B cell (primary cell): ENCODE data around the gene NOL6. TPM values are rescaled to one million over a fixed set of nuclear protein-coding genes. Genes with fewer than 3 reads are reported as not detected.
"Not testable (repeated sequence)": the region's sequence is repeated elsewhere in the genome, so short reads cannot be mapped to it uniquely, and the experiment has no call there.

Source experiments
- ATAC-seq: fragments of 200-7000 bp; cut with Tn5 transposase; one replicate; pipeline ENCODE4 v1.10.0; 2021; ENCODE audit warnings: low read depth, mild to moderate bottlenecking, moderate number of reproducible peaks, moderate library complexity
- CTCF ChIA-PET: fragments of 350-600 bp; sonication (Branson Sonifier 250); formaldehyde crosslinking; loops from one replicate; lab custom pipeline; 2021; ENCODE audit warnings: antibody characterized with exemption, inconsistent platforms; lab: Charles Lee
- POLR2A ChIA-PET: fragments of 350-600 bp; sonication (Branson Sonifier 250); formaldehyde crosslinking; loops from one replicate; lab custom pipeline; 2021; ENCODE audit warnings: antibody characterized with exemption; lab: Charles Lee
- DNase-seq: peaks from one replicate; pipeline ENCODE4 v3.0.0; 2013
- H2AFZ ChIP-seq: 2 replicates; pipeline ENCODE4 v1.6.1; 2012; ENCODE audit warnings: mild to moderate bottlenecking, low read depth, low read length; ENCODE audit not compliant: insufficient read depth, poor library complexity, severe bottlenecking
- H3K27ac ChIP-seq, 2 donors: 1 replicate in 1 of 2; 2 replicates in 1 of 2; pipeline ENCODE4 v1.5.1; 2012 to 2013; ENCODE audit warnings: low read length in 2 of 2, mild to moderate bottlenecking in 2 of 2, moderate library complexity in 1 of 2
- H3K27me3 ChIP-seq, 4 experiments: fragments of 200-600 bp in 1 of 4; sonication (generic) in 1 of 4; replicated peaks in 1 of 4; 1 replicate in 2 of 4; 2 replicates in 2 of 4; pipeline versions ENCODE4 v1.6.1 to v1.7.0; 2013 to 2016; ENCODE audit warnings: low read length in 3 of 4, mild to moderate bottlenecking in 2 of 4, mixed read lengths in 1 of 4, moderate library complexity in 1 of 4; ENCODE audit not compliant: insufficient read depth in 4 of 4, control insufficient read depth in 3 of 4; ENCODE audit errors: control extremely low read depth in 1 of 4
- H3K36me3 ChIP-seq, 2 experiments: replicated peaks in 1 of 2; 1 replicate in 1 of 2; 2 replicates in 1 of 2; pipeline versions ENCODE4 v1.6.1 to v1.7.1; 2013; ENCODE audit warnings: low read length in 1 of 2; ENCODE audit not compliant: insufficient read depth in 2 of 2, control insufficient read depth in 1 of 2; ENCODE audit errors: control extremely low read depth in 1 of 2, extremely low read depth in 1 of 2
- H3K4me1 ChIP-seq, 2 donors: fragments of 200-600 bp in 1 of 2; sonication (generic) in 1 of 2; 1 replicate in 1 of 2; 2 replicates in 1 of 2; pipeline versions ENCODE4 v1.5.1 to v1.6.1; 2013 to 2017; ENCODE audit warnings: low read length in 2 of 2; ENCODE audit not compliant: control insufficient read depth in 2 of 2, insufficient read depth in 2 of 2
- H3K4me2 ChIP-seq: replicated peaks from 2 replicates; pipeline ENCODE3; 2012; ENCODE audit warnings: mild to moderate bottlenecking, low read depth, low read length; ENCODE audit not compliant: poor library complexity, severe bottlenecking
- H3K4me3 ChIP-seq, 5 experiments: fragments of 200-600 bp in 1 of 5; sonication (generic) in 1 of 5; 1 replicate in 3 of 5; 2 replicates in 2 of 5; pipeline versions ENCODE4 v1.5.1 to v1.7.0; 2011 to 2016; ENCODE audit warnings: low read length in 4 of 5, mild to moderate bottlenecking in 4 of 5, low read depth in 2 of 5, control low read depth in 1 of 5, moderate library complexity in 1 of 5; ENCODE audit not compliant: insufficient read depth in 1 of 5; ENCODE audit errors: control extremely low read depth in 1 of 5, extremely low read depth in 1 of 5
- H3K79me2 ChIP-seq: fragments of 200-600 bp; sonication (generic); one replicate; pipeline ENCODE4 v1.6.0; 2016; ENCODE audit warnings: low read length; ENCODE audit not compliant: control insufficient read depth, insufficient read depth
- H3K9ac ChIP-seq: fragments of 200-600 bp; sonication (generic); 2 replicates; pipeline ENCODE4 v1.6.1; 2017; ENCODE audit warnings: mild to moderate bottlenecking, low read length, moderate library complexity
- H3K9me3 ChIP-seq, 3 donors: one replicate each; pipeline versions ENCODE4 v1.6.1 to v1.7.1; 2013; ENCODE audit warnings: low read length in 2 of 3; ENCODE audit not compliant: control insufficient read depth in 2 of 3, insufficient read depth in 1 of 3; ENCODE audit errors: control extremely low read depth in 1 of 3
- H4K20me1 ChIP-seq: 2 replicates; pipeline ENCODE4 v1.6.0; 2012; ENCODE audit warnings: mild to moderate bottlenecking, low read length; ENCODE audit not compliant: insufficient read depth, control insufficient read depth, poor library complexity, severe bottlenecking
- H3K27ac Mint-ChIP-seq: one replicate; pipeline ENCODE4 v1.8.0; 2021; ENCODE audit warnings: mixed read lengths
- H3K27me3 Mint-ChIP-seq: one replicate; pipeline ENCODE4 v1.8.0; 2021; ENCODE audit warnings: mixed read lengths
- H3K4me1 Mint-ChIP-seq: one replicate; pipeline ENCODE4 v1.8.0; 2021; ENCODE audit warnings: mixed read lengths
- H3K4me3 Mint-ChIP-seq: one replicate; pipeline ENCODE4 v1.8.0; 2021; ENCODE audit warnings: mixed read lengths
- H3K9me3 Mint-ChIP-seq: one replicate; pipeline ENCODE4 v1.8.0; 2022; ENCODE audit warnings: mixed read lengths; ENCODE audit not compliant: insufficient read depth
- WGBS: methylation state at CpG from one replicate; pipeline ENCODE4 v1.1.5; 2013; ENCODE audit warnings: missing lambda C conversion rate; ENCODE audit not compliant: insufficient coverage; 5-methylcytosine and 5-hydroxymethylcytosine counted together
- intact Hi-C: fragments of 100-400 bp; cut with micrococcal nuclease; formaldehyde crosslinking; loops from one replicate; pipeline ENCODE4 v1.10.0; 2022
- polyA plus RNA-seq: library from polyadenylated mRNA; depleted of rRNA; stranded (reverse); fragments of >200 nt; gene quantifications from 2 replicates; pipeline ENCODE4 v1.2.3, GENCODE V29; 2012
- total RNA-seq, 2 donors: library from RNA; stranded (reverse); fragments of 120-200 nt in 1 of 2; gene quantifications; 1 replicate in 1 of 2; 2 replicates in 1 of 2; pipeline versions ENCODE4 v1.2.3 to v1.2.4, GENCODE V29; 2013 to 2022

Gene NOL6
- total and polyA plus RNA-seq, 2 donors (not counting 1 experiment from before 2014, with no cell fraction given): 31.8 to 40.1 TPM

DNA sequence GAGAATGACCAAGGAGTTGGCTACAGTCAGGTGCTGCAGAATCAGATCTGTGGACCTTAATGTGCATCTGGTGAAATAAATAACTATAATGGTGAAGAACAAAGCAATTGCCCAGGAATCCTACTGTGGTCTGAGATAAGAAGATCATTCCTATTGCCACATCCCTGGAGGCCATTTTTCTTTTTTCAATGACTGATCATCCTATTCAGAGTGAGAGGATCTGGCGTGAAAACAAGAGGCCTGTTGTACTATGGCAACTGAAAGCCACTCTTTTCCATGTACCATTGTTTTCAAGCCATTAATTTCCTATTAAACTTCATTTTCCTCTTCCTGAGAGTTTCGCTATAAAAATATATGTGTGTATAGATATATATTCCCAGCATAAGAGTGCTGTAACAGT is 38.8 kb upstream of the NOL6 start:
- H3K27me3 Mint-ChIP-seq, H3K36me3 ChIP-seq, DNase-seq, H3K9ac ChIP-seq, H3K4me3 ChIP-seq, H3K4me1 Mint-ChIP-seq, H4K20me1 ChIP-seq, H3K27ac Mint-ChIP-seq, H3K79me2 ChIP-seq, H3K27ac ChIP-seq, H3K9me3 Mint-ChIP-seq, H2AFZ ChIP-seq, H3K4me1 ChIP-seq, H3K9me3 ChIP-seq, CTCF ChIA-PET, H3K4me2 ChIP-seq, ATAC-seq, H3K4me3 Mint-ChIP-seq, intact Hi-C loops, POLR2A ChIA-PET, H3K27me3 ChIP-seq: not testable (repeated sequence)
- WGBS: no CpG with 5 or more reads among the region's 2 CpGs

DNA sequence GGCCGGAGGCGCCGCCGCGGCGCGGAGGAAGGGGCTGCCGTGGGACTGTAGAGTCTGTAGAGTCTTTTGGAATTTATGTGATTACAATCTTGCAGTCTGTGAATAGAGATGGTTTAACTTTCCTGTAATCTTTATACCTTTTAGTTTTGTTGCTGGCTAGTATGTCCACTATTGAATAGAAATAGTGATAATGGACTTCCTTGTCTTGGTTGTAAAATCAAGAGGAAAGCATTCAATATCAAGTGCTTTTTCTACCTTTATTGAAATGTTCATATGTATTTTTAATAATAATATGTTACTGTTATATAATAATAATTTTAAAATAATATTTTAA is 37.4 kb upstream of the NOL6 start:
- H4K20me1 ChIP-seq, H3K27ac Mint-ChIP-seq, CTCF ChIA-PET, H3K9me3 ChIP-seq, DNase-seq, H3K9me3 Mint-ChIP-seq, H3K36me3 ChIP-seq, intact Hi-C loops, H3K27me3 Mint-ChIP-seq, H3K4me1 ChIP-seq, ATAC-seq, H3K27me3 ChIP-seq, POLR2A ChIA-PET, H3K4me1 Mint-ChIP-seq, H3K79me2 ChIP-seq: not testable (repeated sequence)
- peak overlapping the region; percentile 94 for H3K4me3 Mint-ChIP-seq
- Histone ChIP-seq H3K4me2 (peak overlapping the region; percentile 86), H2AFZ (peak overlapping the region; percentile 97), H3K27ac (peak overlapping the region in 1 of 2 donors; percentile 25), H3K4me3 (peak overlapping the region in 4 of 5 experiments; percentile 46 to 84 (median 65)), H3K9ac (peak overlapping the region; percentile 84)
- 5% methylated on average over 8 of the region's 8 CpGs for WGBS
